GM19035 (cell line): Measurements from ENCODE around the gene DENND5B.
"Not testable (repeated sequence)": the region's sequence is repeated elsewhere in the genome, so short reads cannot be mapped to it uniquely, and the experiment has no call there.

Source experiments
- ATAC-seq: cut with Tn5 transposase; IDR thresholded peaks from one replicate; pipeline ENCODE4 v1.9.1; 2021; ENCODE audit not compliant: unreplicated experiment

DENND5B gene

GRCh38 chr12:31560516-31560915, 30.4 kb downstream of the DENND5B start:
- ATAC-seq = no peak

DNA sequence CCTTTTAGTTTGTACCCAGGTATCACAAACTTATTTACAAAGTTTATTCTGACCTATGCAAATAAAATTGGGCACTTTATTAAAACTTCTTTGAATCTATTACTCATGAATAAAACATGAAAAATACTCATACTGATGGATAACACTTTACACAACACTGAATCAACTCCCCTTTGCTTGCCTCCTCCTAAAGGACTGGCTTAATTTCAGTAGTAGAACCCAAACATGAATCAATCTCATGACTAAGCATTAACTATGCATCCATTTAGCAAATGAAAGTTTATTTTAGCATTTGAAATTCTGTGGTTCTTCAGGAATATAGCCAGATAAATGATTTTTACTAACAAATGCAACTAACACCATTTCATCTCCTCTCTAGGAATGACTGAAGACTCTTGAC, 32.4 kb downstream of the DENND5B start:
- ATAC-seq = no peak

DNA sequence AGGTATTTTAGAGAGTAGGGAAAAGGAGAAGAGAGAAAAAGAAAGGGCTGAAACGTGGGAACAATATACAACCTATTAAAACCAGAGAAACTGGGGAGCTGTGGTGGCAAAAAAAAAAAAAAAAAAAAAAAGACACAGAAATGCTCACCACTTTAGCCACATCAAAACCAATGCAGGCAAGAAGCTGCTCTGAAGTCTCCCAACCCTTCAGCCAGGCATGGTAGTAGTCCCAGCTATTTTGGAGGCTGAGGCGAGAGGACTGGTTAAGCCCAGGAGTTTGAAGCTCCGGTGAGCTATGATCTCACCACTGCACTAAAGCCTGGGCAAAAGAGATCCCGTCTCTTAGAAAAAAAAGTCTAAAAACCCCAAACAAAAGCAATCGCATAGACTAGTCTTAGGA, 33.2 kb downstream of the DENND5B start:
- ATAC-seq = no peak

DNA sequence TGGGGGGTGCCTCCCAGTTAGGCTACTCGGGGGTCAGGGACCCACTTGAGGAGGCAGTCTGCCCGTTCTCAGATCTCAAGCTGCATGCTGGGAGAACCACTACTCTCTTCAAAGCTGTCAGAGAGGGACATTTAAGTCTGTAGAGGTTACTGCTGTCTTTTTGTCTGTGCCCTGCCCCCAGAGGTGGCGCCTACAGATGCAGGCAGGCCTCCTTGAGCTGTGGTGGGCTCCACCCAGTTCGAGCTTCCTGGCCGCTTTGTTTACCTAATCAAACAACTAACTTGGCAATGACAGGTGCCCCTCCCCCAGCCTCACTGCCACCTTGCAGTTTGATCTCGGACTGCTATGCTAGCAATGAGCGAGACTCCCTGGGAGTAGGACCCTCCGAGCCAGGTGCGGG, 35.5 kb downstream of the DENND5B start:
- ATAC-seq = not testable (repeated sequence)

GRCh38 chr12:31550590-31550989, 40.3 kb downstream of the DENND5B start:
- not testable (repeated sequence) for ATAC-seq

- ATAC-seq = no peak
Observed at GRCh38 chr12:31536672-31537071, 54.3 kb downstream of the DENND5B start.

- no peak for ATAC-seq
Observed at GRCh38 chr12:31533470-31533869, 57.5 kb downstream of the DENND5B start.

- no peak for ATAC-seq
Observed at GRCh38 chr12:31531893-31532292, 59.0 kb downstream of the DENND5B start.

DNA sequence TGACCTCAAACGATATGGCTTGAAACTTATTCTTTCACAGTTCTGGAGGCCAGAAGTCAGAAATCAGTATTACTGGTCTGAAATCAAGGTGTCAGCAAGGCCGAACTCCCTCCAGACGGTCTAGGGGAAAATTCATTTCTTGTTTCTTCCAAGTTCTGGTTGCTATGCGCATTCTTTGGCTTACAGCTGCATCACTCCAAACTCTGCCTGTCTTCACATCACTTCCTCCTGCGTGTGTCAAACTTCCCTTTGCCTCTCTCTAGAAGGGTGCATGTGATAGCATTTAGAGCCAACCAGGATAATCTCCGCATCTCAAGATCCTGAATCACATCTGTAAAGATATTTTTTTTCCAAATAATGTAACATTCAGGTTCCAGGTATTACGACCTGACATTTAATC, 62.8 kb downstream of the DENND5B start:
- no peak for ATAC-seq

GRCh38 chr12:31527083-31527482, 63.9 kb downstream of the DENND5B start:
- no peak for ATAC-seq

DNA sequence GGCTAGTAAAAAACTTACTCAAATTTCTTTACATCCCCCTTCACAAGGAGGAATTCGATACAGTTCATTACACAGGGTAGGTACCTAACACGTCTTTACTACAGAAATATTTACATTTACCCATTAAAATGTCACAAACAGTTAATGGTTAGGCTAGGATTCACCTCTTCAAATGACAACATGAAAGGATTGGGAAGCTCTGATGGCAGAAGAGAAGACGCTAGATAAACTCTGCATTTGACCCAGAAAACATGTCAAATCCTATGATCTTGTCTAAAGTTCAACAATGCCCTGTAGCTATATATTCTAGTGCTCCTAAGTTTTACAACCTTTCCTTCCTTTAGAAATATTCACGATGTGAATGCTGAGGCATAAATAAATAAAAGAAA, 64.8 kb downstream of the DENND5B start:
- ATAC-seq = no peak

- no peak for ATAC-seq
Observed at GRCh38 chr12:31525496-31526157, 65.3 kb downstream of the DENND5B start.

DNA sequence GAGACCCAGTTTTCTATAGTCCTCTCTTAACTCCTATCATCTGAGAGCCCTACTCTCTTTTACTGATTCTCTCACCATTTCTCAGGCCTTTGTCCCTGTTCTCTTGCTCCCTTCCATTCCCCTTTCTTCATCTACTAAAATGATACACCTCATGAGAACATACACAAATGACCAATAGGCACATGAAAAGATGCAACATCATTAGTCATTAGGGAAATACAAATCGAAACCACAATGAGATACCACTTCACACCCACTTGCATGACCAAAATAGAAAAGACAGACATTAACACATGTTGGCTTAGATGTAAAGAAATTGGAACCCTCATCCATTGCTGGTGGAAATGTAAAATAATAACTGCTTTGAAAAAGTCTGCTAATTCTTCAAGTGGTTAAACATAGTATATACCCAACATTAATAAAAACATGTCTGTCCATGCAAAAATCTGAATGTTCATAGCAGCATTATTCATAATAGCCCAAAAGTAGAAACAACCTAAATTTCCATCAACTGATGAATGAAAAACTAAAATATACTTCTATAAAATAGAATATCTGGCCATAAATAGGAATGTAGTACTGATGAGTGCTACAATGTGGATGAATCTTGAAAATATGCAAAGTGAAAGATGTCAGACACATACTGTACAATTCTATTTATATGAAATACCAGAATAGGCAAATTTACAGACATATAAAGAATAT, 66.0 kb downstream of the DENND5B start:
- peak; percentile 88 for ATAC-seq

DNA sequence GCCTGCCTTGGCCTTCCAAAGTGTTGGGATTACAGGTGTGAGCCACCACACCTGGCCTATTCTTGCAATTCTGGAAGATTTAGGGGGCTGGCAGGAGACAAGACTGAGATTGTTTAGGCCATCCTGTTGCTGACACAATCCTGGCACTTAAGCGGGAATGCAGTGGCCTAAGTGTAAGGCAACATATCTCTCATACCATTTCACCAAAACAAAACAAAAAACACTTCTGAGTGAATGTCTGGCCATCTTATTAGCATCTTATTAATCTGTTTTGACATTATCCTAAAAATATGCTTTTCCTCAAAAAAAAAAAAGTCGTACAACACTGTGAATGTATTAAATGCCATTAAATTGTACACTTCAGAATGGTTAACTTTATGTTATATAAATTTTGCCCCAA, 67.6 kb downstream of the DENND5B start:
- no peak for ATAC-seq

- ATAC-seq = no peak
Observed at GRCh38 chr12:31522607-31523006, 68.3 kb downstream of the DENND5B start.

- ATAC-seq = no peak
Observed at GRCh38 chr12:31521964-31522363, 69.0 kb downstream of the DENND5B start.

GRCh38 chr12:31519511-31519910, 71.4 kb downstream of the DENND5B start:
- ATAC-seq = no peak

DNA sequence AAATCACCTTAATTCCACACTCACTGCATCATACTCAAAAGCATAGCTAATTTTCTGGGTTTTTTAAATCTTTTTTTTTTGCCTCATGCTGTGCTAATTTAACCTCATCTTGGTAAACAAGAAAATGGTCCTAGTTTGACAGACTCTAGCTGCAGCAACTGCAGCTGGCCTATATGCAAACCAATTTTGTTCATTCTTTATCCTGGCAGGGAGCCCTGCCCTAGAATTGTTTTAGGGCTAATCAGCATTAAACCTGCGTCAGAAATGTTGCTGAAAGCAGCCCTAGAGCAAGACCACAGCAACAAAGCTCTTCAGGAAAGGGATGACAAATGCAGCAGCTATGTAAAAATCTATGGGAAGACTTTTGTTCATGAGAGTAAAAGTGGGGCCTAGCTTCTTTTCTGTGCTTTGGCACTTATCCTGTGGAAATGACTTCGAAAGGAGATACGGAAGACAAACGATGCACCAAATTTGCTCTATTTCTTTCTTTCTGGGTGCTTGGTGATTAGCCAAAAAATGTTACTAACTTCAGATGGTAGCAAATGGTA, 72.2 kb downstream of the DENND5B start:
- ATAC-seq = no peak

DNA sequence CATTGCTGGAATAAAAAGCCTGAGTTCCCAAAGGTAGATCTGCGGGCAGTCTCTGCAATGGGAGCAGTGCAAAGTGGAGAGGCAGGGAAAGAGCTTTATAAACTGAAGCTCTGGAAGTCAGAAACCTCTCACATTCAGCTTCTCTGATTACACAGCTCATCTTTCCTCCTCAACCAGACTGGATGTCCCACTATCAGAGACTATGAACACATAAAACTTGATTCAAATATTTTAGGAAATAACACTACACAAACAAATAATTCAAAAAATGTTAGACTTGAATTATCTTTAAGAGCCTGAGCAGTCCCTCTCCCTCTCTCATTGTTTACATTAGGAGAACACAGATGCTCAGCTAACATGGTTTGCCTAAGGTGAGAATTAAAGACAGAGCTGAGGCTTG, 72.9 kb downstream of the DENND5B start:
- ATAC-seq = no peak

DNA sequence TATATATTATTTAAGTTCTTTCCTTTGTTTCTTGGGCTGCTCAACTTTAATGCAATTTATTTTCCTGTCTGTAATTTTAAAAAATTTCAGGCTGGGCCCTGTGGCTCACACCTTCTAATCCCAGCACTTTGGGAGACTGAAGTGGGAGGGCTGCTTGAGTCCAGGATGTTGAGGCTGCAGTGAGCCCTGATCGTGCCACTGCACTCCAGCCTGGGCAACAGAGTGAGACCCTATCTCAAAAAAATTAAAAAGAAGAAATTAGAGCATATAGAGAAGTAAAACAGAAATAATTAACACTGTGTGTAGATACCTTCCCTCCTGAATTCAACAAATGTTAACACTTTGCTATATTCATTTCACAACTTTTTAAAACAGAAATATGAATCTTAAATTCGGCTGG, 74.2 kb downstream of the DENND5B start:
- no peak for ATAC-seq

GRCh38 chr12:31514912-31515311, 76.0 kb downstream of the DENND5B start:
- ATAC-seq = no peak

DNA sequence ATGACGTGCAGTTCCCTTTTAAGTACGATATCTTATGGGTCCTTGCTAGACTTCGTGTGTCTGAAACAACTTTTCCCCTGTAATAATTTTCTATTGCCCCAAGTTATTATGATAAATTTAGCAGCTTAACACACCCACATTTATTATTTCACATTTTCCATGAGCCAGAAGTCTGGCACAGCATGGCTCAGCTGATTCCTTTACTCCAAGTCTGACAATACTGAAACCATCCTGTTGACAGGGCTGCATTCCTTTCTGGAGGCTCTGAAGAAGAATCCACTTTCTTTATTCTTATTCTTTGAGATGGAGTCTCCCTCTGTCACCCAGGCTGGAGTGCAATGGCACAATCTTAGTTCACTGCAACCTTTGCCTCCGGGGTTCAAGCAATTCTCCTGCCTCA, 80.9 kb downstream of the DENND5B start:
- no peak for ATAC-seq
